Germinal center (tissue), 1 donor: ENCODE data around the gene ZSWIM8.
"Not testable (repeated sequence)": the region's sequence is repeated elsewhere in the genome, so short reads cannot be mapped to it uniquely, and the experiment has no call there.

ENCODE experiments used
- DNase-seq: peaks from one replicate; pipeline ENCODE4 v3.0.0; 2012; ENCODE audit warnings: mixed read lengths, low spot score

Gene ZSWIM8, protein sequence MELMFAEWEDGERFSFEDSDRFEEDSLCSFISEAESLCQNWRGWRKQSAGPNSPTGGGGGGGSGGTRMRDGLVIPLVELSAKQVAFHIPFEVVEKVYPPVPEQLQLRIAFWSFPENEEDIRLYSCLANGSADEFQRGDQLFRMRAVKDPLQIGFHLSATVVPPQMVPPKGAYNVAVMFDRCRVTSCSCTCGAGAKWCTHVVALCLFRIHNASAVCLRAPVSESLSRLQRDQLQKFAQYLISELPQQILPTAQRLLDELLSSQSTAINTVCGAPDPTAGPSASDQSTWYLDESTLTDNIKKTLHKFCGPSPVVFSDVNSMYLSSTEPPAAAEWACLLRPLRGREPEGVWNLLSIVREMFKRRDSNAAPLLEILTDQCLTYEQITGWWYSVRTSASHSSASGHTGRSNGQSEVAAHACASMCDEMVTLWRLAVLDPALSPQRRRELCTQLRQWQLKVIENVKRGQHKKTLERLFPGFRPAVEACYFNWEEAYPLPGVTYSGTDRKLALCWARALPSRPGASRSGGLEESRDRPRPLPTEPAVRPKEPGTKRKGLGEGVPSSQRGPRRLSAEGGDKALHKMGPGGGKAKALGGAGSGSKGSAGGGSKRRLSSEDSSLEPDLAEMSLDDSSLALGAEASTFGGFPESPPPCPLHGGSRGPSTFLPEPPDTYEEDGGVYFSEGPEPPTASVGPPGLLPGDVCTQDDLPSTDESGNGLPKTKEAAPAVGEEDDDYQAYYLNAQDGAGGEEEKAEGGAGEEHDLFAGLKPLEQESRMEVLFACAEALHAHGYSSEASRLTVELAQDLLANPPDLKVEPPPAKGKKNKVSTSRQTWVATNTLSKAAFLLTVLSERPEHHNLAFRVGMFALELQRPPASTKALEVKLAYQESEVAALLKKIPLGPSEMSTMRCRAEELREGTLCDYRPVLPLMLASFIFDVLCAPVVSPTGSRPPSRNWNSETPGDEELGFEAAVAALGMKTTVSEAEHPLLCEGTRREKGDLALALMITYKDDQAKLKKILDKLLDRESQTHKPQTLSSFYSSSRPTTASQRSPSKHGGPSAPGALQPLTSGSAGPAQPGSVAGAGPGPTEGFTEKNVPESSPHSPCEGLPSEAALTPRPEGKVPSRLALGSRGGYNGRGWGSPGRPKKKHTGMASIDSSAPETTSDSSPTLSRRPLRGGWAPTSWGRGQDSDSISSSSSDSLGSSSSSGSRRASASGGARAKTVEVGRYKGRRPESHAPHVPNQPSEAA (N-terminal part only)

DNA sequence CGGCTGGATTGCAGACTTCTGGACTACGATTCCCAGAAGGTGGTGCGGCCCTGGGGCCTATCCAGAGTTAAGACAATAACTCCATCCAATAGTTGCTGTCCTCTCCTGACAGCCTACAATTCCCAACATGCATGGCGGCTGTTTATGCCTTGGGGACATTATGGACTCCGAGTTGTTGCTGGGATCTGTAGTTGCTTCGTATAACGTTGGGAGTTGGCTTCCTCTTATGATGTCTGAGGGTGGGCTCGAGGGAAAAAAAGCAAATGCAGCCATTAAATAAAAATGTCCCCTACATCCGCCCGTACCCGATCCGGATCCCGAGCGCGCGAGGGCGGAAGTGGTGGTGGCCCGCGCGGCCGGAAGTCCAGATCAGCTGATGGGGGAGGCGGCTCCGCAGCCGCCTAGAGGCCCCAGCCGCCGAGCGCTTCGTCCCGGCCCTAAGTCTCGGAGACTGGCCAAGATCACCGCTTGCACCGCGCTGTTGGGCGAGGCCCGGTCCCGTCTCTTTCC, at the start of gene ZSWIM8:
Gene ZSWIM8 (plus strand): TSS at position 396 of the 510 bp plus-strand sequence. CDS start 273 bp downstream, outside the sequence.
- DNase-seq = peak; percentile 93

DNA sequence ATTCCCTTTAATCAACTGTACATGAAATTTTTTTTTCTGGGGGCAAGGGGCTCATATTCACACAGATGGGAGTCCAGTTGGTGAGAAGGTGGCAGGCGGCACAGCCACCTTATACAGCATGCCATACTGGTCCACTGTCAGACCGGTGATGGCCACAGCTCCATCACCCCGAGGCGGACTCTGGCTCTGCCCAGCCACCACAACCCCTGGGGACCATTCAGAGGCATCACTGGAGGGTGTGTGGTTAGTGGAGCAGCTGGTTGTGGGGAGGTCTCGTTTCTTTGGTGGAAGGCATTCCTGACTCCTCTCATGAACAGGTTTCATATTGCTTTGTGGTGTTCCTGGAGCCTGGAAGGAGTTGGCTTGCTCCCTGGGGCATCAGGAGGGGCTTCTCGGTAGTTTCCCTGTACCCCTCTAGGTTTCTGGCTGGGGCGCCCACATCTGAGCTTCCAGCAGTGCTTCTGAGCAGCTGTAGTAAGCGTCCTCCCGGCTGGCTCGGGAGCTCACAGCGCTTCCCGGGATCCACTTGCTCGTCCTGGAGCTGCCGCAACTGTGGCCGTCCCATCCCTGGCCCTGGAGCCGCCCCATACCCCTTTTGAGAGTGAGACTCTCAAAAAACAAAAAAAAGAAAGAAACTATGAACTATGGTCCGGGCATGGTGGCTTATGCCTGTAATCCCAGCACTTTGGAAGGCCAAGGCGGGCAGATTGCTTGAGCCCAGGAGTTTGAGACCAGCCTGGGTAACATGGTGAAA, 44.7 kb upstream of the ZSWIM8 start:
- not testable (repeated sequence) for DNase-seq

DNA sequence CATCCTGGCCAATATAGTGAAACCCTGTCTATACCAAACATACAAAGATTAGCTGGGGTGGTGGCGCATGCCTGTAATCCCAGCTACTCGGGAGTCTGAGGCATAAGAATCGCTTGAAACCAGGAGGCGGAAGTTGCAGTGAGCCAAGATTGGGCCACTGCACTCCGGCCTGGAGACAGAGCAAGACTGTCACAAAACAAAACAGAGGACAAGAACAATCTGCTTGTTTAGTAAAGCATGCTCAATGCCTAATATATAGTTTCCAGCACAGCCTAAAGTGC, 43.0 kb upstream of the ZSWIM8 start:
- DNase-seq = no peak

DNA sequence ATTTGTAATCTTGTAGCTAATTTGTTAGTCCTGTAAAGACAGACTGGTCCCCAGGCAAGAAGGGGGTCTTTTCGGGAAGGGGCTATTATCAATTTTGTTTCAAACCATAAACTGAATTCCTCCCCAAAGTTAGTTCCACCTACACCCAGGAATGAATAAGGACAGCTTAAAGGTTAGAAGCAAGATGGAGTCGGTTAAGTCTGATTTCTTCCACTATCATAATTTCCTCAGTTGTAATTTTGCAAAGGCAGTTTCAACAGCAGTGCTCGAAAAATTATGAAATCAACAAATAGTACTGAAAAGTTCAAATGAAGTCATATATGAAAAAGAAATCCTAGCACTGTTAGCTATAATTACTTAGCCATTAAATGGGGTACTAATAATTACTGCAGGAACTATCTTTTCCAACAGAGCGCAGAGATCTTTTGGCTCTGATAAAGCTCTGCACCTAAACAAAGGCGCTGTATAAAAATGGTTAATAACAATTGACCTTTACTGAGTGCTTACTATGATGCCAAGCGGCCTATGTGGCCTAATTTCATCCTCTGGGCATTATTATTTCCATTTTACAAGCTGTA, 42.0 kb upstream of the ZSWIM8 start:
- DNase-seq = no peak

DNA sequence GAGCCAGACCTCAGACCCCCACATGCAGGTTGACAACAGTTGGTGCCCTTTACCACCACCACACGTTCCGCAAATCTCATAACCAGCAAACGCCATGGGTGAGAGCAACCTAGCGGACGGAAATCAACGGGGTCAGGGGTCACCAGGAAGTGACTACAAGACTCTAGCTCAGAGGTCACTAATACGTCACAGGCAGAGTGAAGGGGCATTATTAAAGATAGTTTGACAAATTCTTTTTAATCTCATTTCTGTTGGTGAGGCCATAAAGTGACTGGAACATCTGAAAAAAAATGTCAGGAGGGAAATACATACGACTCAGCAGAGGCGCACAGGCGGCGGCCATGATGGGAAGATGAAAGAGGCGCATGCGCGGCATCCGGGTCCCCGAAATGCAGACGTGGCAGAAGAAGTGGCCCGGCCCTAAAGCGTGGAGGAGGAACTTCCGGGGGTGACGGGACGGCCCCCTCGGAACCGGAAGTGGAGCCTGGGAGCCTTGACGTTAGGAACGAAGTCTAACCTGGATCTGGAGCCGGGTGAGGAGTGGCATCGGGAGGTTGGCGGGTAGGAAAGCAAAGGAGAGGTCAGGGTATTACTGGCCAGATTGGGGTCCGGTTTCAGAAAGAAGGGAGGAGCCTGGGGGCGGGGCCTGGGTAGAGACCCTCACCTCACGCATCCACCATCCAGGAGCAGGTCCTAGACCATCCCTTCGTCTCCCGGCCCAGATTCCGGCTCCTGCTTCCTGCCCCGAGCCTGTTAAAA, 41.3 kb upstream of the ZSWIM8 start, which contains the start of gene SEC24C:
Gene SEC24C (plus strand): TSS at position 468 of the 759 bp plus-strand sequence. CDS start 2,461 bp downstream, outside the sequence.
- DNase-seq = peak; percentile 94

DNA sequence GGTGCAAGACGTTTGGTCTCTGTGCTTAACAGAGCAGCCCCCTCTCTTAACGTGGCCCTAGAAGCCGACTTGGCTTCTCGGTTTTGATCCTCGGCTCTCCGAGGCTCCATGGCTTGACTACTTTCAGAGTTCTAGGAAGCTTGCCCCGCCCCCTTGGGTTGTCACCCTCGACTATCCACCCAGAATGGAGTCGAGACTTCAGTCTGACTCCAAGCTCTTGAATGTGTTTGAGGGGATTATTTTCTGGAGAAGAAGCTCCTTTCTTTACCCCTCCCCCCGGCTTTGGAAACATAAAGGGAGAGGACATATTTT, 40.8 kb upstream of the ZSWIM8 start:
- peak; percentile 41 for DNase-seq

DNA sequence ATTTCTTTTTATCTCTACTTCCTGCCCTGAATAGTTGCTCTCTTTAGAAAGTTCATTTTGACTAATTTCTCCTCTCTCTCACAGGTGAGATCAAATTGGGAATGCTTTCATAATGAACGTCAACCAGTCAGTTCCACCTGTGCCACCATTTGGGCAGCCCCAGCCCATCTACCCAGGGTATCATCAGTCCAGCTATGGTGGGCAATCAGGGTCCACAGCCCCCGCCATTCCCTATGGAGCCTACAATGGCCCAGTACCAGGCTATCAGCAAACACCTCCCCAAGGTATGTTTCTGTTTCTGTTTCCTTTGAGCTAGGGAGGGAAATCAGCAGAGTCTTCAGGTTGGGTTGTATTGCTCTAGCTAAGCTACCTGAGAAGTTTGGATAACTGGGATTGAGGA, 38.7 kb upstream of the ZSWIM8 start:
- no peak for DNase-seq

DNA sequence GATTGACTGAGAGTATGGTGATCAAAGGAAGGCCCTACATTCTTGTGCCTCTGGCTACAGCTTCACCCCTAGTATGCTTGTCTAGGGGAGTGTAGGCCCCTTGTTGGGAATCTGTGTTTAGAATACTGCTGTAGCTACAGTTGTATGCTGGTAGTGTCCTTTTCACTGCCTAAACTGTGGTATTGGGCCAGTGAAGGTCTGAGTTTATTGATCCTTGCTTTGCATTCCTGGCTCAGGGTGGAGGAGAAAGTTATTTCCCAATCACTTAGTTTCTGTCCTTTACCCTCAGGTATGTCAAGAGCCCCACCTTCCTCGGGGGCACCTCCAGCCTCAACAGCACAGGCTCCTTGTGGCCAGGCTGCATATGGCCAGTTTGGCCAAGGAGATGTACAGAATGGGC, 34.6 kb upstream of the ZSWIM8 start:
- DNase-seq = no peak

DNA sequence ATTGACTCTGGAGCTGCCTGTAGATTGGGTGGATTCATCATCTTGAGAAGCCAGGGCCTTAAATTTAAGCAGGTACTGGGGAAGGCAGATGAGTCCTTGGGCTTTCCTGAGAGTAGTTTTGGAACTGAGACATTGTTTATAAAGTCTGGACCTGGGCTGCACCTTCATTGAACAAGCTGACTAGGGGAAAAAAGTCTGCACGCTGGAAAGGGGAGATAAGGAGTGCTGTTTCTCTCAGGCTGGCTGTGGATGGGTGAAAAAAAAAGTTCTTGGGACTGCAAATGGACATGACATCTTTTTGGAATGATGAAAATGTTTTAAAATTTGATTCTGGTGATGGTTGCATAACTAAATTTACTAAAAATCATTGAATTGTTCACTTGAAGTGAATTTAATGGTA, 29.2 kb upstream of the ZSWIM8 start:
- DNase-seq = no peak

DNA sequence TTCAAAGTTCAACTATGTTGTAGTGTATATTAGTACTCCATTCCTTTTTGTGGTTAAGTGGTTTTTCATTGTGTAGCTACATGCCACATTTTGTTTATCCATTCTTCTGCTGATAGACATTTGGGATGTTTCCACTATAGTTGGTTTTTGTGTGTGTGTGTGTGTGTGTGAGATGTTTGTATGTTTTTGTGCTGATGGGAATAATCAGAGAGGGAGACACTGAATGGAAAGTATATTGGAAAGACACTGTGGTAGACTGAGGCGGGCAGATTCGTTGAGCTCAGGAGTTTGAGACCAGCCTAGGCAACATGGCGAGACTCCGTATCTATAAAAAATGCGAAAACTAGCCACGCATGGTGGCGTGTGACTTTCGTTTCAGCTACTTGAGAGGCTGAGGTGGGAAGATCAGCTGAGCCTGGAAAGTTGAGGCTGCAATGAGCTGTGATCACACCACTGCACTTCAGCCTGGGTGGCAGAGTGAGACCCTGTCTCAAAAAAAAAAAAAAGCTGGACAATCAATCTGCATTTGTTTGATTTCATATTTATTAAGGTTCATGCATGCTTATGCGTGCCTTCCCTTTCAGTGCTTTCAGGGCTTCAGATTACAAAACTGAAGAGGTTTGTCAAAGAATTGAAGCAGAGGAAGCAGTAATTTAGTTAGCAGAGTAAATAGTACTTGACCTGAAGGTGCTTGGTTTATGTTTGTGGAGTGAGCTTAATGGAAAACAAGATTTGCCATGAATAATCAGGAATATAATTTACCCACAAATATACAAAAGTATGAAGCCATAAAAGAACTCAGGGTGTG, 26.5 kb upstream of the ZSWIM8 start:
- DNase-seq = no peak

DNA sequence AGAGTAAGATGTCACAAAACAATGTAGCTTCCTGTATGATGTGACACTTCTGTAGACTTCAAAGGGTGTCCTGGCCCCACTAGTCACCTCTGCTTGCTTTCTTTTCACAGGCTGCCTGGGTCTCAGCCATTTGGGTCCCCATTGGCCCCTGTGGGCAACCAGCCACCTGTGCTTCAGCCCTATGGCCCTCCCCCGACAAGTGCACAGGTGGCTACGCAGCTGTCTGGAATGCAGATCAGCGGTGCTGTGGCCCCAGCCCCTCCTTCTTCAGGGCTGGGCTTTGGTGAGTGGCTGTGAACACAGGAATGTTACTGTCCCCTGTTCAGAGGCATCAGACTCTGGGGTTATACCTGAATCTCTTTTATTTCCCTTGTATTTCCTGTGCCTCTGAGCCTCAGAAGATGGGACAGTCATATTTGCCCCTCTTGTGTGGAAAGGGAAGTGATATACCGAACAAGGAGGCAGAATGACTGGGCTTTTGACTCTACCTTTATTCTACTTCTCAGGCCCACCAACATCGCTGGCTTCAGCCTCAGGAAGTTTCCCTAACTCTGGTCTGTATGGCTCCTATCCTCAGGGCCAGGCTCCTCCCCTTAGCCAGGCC, 25.8 kb upstream of the ZSWIM8 start:
- DNase-seq = no peak

DNA sequence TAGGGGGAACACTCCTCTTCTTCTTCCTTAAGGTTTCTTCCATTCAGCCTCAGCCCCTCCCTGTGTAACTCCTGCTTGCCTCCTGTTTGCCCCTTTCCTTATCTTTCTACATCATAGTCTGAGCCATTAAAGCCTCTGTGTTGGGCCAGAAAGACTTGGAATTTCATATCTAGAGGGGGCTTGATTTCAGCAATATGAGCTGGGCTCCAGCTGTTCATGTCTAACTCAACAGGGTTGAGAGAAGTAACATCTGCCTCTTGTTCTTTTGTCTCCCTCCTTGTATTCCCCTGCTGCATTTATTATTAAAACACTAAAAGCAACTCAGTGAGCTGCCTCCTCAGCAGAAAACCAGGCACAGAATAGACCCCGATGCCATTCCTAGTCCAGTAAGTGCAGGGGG, 23.6 kb upstream of the ZSWIM8 start:
- no peak for DNase-seq

DNA sequence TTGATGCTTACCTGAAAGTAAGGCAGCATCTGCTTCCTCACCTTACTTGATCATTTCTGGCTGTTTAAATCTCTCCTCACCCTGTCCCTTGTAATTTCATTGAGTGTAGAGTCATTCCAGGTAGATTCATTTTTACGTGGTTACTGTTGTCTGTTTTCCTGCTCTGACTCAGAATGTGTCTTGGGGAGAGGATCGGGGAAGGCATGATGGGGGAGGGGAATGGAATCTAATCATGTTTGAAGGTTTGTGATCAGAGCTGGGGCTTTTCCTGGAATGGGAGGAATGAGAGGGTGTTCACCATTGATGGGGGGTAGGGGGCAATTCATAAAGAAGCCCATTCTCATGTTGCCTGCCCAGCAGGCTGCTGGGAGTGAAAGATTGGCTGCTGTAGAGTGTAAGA, 22.5 kb upstream of the ZSWIM8 start:
- DNase-seq = no peak

DNA sequence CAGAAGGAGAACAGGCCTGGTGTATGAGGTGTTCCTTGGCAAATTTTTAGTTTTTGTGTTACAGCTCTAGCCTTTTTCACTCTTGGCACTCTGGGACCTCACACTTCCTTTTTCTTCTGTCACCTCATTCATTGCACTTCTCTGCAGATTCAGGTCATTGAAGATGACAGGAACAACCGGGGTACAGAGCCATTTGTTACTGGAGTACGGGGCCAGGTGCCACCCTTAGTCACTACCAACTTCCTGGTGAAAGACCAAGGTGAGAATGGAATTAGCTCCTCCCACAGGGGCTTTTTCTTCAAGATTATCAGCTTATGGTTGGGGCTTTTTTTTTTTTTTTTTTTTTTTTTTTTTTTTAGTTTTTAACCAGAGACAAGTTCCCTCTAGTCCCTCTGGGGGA, 22.1 kb upstream of the ZSWIM8 start:
- no peak for DNase-seq

DNA sequence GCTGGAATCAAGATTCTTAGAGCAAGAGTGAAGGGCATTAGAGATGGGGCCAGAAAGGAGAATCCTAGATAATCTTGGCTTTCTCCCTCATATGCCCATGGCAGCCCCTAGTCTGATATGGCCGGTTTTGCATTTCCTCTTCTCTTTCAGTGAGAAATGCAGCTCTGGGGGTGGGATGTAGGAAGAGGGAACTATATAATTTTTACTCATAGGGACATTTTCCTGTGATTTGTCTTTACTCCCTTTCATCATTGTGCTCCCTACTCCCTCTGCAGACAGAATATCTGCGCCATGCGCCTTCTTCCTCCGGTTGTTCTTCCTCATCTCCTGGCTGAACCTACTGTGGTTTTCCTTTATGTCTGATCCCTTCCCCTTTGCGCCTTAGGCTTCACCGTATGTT, 20.3 kb upstream of the ZSWIM8 start:
- DNase-seq = no peak

DNA sequence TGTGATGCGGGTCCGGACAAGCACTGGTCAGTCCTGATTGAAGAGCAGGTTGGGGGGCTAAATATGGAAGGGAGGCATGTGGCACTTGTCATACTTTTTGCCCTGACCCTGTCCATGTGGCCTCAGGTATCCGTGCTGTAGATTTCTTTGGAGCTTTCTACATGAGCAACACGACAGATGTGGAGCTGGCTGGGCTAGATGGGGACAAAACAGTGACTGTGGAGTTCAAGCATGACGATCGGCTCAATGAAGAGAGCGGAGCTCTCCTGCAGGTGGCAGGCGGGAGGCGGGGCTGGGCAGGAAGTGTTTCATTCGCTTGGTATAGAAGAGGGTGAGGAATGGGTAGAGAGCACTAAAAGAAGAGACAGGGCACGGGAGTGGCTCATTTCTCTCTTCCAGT, 16.5 kb upstream of the ZSWIM8 start:
- DNase-seq = peak; percentile 71

DNA sequence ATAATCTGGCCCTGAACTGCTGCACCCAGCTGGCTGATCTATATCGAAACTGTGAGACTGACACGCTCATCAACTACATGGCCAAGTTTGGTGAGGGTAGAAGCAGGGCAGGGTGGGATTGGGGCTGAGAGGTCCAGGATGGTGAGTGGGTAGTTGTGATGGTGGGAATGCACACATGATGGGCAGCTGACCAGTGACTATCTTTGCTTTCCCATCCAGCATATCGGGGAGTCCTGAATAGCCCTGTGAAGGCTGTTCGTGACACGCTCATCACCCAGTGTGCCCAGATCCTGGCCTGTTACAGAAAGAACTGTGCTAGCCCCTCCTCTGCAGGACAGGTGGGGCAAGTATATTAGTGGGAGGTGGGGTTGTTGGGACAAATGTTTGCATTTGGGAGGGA, 16.0 kb upstream of the ZSWIM8 start:
- DNase-seq = no peak

DNA sequence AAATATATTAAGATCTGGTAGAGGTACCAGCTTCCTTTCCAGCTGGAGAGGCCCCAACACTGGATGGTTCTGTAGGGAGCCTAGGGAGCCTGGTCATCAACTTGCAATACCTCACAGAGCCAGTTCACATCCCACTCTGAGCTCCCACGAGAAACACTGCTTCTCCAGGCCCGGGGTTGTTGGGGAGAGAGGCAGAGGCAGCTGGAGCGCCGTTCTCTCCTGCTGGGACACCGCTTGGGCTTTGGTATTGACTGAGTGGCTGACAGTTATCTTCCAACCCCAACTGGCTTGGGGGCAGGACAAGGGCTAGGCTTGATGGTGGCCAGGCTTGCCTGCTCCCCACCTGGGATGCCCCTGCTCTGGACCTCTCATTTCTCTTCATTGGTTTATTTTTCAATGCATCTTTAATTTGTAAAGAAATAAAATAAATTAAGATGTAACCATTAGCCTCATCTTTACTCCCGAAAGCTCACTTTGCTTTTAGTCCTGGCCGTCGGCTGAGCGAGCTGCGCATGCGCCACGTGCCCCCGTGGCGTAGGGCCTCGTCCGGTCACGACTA, 13.6 kb upstream of the ZSWIM8 start:
- peak; percentile 86 for DNase-seq
